Measurements from ENCODE around the gene CRHR2.

The CRHR2 gene

GRCh38 chr7:30682212-30683083, at the start of gene CRHR2:
Gene CRHR2 (minus strand): TSS chr7:30682456. CDS start chr7:30682280, 176 bp downstream.
- TF ChIP-seq CTCF (IDR thresholded peaks at IDR 0.05), result no peak

GRCh38 chr7:30731581-30731980, 49.3 kb upstream of the CRHR2 start:
- no peak for TF ChIP-seq CTCF (IDR thresholded peaks at IDR 0.05)

GRCh38 chr7:30730996-30731395, 48.7 kb upstream of the CRHR2 start:
- no peak for TF ChIP-seq CTCF (IDR thresholded peaks at IDR 0.05)

- TF ChIP-seq CTCF (IDR thresholded peaks at IDR 0.05), result no peak
Observed at GRCh38 chr7:30730097-30730496, 47.8 kb upstream of the CRHR2 start.

- TF ChIP-seq CTCF (IDR thresholded peaks at IDR 0.05), result no peak
Observed at GRCh38 chr7:30729642-30730041, 47.4 kb upstream of the CRHR2 start.

- no peak for TF ChIP-seq CTCF (IDR thresholded peaks at IDR 0.05)
Observed at GRCh38 chr7:30728591-30729100, 46.4 kb upstream of the CRHR2 start.

GRCh38 chr7:30727061-30727945, 45.0 kb upstream of the CRHR2 start:
- no peak for TF ChIP-seq CTCF (IDR thresholded peaks at IDR 0.05)
